HG02973 (cell line): ENCODE measurements around the gene MAST4.

Experiments
- ATAC-seq: cut with Tn5 transposase; IDR thresholded peaks from one replicate; pipeline ENCODE4 v1.9.1; 2021; ENCODE audit warnings: moderate library complexity; ENCODE audit not compliant: unreplicated experiment

MAST4 gene

GRCh38 chr5:67195406-67196275 lies 599.4 kb downstream of the MAST4 start:
- no peak for ATAC-seq

DNA sequence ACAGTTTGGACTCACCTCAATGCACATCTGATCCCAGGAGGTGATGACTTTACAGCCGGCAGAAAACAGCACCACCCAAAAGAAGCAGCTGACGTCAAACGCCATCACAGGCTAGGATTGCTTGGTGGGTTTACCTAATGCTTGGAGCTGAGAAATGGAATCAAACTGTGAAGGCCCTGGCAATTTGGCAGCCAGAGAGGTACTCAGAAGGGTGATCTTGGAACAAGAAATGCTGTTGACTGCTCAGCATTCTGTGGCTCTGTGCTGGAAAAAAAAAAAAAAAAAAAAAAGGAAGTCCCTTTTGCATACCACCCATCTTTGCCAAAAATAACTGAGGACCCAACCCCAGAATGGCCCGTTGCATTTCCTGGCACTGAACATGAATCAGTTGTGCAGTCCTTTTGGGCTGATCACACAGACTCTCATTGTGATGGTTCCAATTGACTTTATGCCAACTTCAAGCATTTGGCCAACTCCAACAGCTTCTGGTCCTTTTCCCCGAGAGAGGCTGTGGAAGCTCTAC lies 600.4 kb downstream of the MAST4 start, which contains the start of gene CD180:
Gene CD180, minus strand, starts transcription at position 263 of the 523 bp plus-strand sequence. Its CDS starts 158 bp downstream, at position 105.
- no peak for ATAC-seq

- no peak for ATAC-seq
Observed at GRCh38 chr5:67197536-67197935, 601.3 kb downstream of the MAST4 start.

GRCh38 chr5:67198917-67199316 lies 602.7 kb downstream of the MAST4 start:
- no peak for ATAC-seq

DNA sequence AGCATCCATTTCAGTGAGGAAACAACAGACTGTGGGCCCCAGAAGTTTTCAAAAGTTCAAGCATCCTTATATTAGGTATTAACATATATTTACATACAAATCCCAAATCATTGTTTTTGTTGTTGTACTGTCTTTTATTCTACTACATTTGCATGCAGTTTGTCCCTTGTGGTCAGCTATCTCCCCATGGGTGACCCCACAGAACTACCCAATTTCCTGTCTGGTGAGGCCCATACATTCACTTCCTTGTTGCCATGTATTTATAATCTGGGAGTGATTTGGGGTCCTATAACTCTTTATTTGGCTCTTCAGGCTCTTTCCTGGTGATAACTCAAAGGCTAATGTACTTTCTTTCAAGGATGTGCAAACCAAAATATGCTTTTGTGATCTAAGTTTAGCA lies 603.7 kb downstream of the MAST4 start:
- ATAC-seq: no peak

GRCh38 chr5:67200809-67201562 lies 604.8 kb downstream of the MAST4 start:
- ATAC-seq: no peak

- ATAC-seq: no peak
Observed at GRCh38 chr5:67201897-67202549, 605.8 kb downstream of the MAST4 start.

GRCh38 chr5:67202828-67203227 lies 606.6 kb downstream of the MAST4 start:
- no peak for ATAC-seq

- ATAC-seq: no peak
Observed at GRCh38 chr5:67203701-67204074, 607.5 kb downstream of the MAST4 start.

DNA sequence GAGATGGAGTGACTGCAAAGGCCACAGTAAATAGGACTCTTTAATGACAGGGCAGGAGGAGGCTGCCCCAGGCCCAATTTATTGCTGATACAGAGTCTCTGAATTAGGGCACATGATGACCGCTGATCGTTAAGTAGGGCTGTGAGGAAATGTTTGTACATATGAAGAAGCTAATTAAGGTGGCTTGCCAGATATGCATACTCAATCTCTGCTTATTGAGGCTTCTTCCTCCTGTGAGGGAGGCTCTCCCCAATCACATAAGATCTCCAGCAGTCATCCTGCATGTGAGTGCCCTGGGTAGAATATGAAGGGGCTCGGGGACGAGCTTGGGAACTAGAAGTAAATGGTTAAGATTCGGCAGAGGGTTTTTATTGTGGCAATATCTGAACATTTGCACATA lies 608.6 kb downstream of the MAST4 start:
- ATAC-seq: no peak

DNA sequence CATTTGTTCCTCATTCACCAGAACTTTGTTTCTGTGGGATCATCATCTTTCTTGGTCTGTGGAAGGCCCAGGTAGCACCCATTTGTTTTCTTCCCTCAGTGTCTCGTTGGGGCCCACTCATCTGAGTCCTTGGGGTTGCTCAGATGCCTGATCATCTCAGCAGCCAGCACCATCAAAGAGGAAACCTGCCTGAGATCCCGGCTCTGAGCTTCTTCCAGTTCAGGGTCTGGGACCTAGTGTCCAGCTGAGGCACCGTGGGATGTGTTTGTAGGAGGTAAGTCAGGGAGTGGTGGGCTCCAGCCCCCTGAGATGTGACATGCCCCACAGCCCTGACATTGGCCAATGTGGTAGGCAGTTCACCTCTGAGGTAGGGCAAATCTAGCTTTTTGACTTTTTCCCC lies 609.8 kb downstream of the MAST4 start:
- no peak for ATAC-seq

- ATAC-seq: peak; percentile 20
Observed at GRCh38 chr5:67206461-67206860, 610.3 kb downstream of the MAST4 start.

- peak; percentile 81 for ATAC-seq
Observed at GRCh38 chr5:67206929-67207328, 610.7 kb downstream of the MAST4 start.

DNA sequence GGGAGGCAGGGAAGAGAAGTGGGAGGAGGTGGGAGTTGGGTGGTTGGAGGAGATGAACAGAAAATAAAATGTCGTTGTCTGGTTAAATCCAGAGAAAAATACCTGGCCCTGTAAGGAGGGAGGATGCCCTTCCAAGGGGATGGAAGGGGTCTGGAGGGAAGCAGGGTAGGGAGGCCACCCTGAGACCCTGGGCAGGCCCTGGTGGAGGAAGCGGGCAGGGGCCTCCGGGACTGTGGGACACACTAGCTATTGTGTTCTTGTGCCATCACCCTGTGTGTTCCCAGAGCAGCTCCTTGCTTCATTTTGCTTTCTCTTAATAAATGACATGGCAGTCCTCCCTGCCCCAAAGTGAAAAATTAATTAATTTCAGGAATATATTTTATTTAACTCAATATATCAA lies 612.2 kb downstream of the MAST4 start:
- ATAC-seq: no peak

DNA sequence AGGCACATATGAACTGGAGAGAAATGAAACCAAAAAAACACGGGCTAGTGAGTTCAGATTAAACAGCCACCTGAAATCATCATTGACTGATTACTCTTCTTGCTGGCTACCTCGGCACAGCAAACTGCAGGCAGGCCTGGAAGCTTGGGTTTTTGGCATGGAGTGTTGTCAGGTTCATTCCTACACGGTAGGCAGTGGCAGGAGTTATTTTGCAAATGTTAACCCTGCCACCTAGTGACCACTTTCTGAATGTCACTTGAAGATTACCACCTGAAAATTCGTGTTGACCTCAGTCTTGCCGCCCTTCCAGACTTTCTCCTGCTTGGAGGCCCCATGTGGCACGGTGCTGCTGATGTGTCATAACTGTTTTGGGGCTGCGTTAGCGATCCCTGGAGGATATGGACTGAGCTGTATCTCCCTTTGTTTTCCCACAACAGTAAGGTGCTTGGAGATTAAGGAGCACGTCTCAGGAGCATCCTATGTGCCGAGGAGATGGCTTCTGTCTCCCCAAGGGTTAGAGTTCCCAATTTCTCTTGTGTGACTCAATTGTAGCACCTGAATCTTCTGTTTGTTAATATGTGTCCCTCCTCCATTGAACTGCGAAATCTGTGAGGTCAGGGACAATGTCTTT lies 613.1 kb downstream of the MAST4 start:
- ATAC-seq: no peak

DNA sequence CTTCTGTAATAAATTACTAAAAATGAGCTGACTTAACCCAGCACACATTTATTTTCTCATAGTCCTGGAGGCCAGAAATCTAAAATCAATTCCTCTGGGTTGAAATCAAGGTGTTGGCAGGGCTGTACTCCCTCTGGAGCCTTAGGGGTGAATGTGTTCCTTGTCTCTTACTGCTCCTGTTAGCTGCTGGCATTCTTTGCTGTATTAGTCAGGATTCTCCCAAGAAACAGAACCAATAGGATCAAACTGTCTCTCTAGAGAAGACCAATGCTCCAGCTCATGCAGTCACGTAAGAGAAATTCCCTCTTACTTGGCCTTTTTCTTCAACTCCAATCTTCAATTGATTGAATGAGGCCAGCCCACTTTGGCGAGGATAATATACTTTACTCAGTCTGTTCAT lies 615.7 kb downstream of the MAST4 start:
- ATAC-seq: no peak

DNA sequence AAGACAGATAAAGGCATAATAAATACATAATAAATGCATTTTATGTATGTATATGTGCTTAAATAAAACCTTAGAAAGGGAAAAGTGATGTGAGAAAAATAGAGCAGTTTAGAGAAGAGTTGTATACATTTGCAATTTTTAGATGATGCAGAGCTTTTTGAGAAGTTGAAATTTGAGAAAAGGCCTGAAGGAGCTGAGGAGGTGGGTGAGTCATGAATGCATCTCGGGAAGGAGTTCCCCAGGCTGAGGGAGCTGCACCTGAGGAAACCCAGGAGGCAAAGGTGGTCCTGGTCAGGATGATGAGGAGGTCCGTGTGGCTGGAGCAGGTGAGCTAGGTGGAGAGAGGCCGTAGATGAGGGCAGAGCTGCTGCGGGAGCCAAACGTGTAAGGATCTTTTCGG lies 617.8 kb downstream of the MAST4 start:
- ATAC-seq: no peak

DNA sequence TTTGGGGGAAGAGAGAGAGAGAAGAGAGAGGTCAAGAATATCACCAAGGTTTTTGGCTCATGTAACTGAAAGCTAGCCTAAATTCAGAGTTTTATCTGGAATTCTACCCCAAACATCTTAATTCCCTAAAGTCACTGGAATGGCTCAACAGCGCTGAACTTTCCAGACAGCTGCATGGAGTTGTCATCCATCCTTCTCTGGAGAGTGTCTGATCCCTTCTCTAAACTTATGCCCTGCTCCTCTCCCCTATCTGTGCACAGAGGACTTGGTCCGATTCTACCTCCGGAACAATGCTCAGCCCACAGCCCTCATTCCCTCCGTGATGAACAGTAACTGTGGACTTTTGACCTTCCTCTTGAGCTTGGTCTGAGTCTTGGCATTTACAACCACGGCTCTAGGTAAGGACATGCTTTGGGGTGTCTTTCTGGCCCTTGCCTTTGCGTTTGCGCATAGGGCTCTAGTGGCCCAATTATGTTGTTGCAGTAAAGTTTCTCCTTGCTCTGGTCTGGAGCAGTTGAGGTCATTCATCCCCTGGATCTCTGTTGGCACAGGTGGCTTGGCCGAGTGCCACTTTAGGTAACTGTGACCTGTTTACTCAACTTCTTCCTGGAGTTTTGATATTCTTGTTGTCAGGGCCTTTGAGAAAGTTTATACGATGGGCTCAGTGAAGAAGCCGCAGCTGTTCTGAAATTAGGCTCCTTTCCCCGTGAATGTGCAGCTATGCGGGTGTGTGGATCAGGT lies 618.7 kb downstream of the MAST4 start:
- ATAC-seq: no peak

DNA sequence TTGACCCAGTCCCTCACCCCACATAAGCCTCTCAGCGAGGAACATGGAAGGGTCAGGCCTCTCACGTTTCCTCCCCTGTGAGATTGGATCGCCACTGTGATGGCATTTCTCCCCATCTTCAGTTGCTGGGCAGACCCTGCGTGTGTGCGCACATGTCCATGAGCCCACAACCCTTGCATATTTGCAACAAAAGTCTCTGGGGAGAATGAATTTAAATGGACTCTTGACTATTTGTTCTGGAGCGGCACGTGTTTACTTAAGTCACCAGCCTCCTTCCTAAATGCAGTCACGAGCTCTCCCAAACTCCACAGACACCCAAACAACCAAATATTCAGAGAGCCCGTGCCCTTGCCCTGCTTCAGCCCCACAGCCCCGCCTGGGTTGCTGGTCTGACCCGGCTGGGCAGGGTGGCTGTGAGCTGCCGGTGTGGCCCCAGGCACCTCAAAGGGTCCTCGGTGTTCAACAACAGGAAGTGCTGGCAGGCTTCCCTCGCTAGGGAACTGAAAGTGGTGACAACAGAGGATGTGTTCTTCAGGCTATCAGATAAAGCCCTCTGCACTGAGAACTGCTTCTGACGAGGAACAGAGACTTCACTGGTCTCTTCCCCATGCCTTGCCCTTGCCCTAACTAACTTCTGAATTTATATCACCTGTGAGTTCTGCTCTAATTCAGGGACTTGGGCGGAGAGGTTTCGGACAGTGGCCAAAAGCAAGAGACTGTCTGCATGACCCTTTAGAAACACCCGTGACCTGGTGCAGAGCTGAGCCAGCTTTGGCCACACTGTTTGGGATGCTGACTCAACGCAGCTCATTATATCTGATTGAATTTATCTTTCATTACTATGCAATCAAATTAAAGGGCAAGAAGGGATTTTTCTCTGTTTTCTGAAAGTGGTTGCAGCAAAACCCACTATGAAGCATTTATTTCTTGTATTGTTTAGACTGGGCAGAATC lies 619.6 kb downstream of the MAST4 start:
- peak; percentile 100 for ATAC-seq
